GM21717 (cell line): ENCODE results near the gene RNF157.

ENCODE experiments used
- ATAC-seq: cut with Tn5 transposase; IDR thresholded peaks from one replicate; pipeline ENCODE4 v1.9.1; 2021; ENCODE audit warnings: mild to moderate bottlenecking, moderate library complexity; ENCODE audit not compliant: unreplicated experiment

Gene RNF157

GRCh38 chr17:76240461-76241203, at the start of gene RNF157:
Gene RNF157, minus strand, starts transcription at chr17:76240493. Its CDS starts 253 bp downstream, at chr17:76240240.
- ATAC-seq, result peak; percentile 58

- ATAC-seq, result no peak
Observed at GRCh38 chr17:76281573-76282371, 41.5 kb upstream of the RNF157 start.

GRCh38 chr17:76280650-76281049, 40.4 kb upstream of the RNF157 start:
- ATAC-seq, result no peak

GRCh38 chr17:76279742-76280287, 39.5 kb upstream of the RNF157 start:
- no peak for ATAC-seq

- ATAC-seq, result peak; percentile 44
Observed at GRCh38 chr17:76278952-76279741, 38.9 kb upstream of the RNF157 start.

GRCh38 chr17:76278268-76278908, 38.1 kb upstream of the RNF157 start:
- no peak for ATAC-seq

- no peak for ATAC-seq
Observed at GRCh38 chr17:76277300-76278267, 37.3 kb upstream of the RNF157 start.

GRCh38 chr17:76276461-76277299, 36.4 kb upstream of the RNF157 start:
- no peak for ATAC-seq

GRCh38 chr17:76276069-76276431, 35.8 kb upstream of the RNF157 start:
- ATAC-seq, result no peak

GRCh38 chr17:76275382-76276068, 35.2 kb upstream of the RNF157 start:
- ATAC-seq, result no peak

- ATAC-seq, result no peak
Observed at GRCh38 chr17:76274112-76274956, 34.0 kb upstream of the RNF157 start.

GRCh38 chr17:76273445-76274111, 33.3 kb upstream of the RNF157 start:
- no peak for ATAC-seq

- peak; percentile 19 for ATAC-seq
Observed at GRCh38 chr17:76272541-76273444, 32.5 kb upstream of the RNF157 start.

- ATAC-seq, result peak; percentile 38
Observed at GRCh38 chr17:76271669-76272540, 31.6 kb upstream of the RNF157 start.
